Kidney tubule cell (primary cell): ENCODE data around the gene ZNF273.
A peak's percentile ranks its signal among the peaks of the same experiment; 100 is the strongest.
"Not testable (repeated sequence)": the region's sequence is repeated elsewhere in the genome, so short reads cannot be mapped to it uniquely, and the experiment has no call there.

ENCODE experiments used
- DNase-seq: peaks from one replicate; pipeline ENCODE4 v3.0.0-alpha.2; 2018; ENCODE audit warnings: low spot score

The ZNF273 gene

GRCh38 chr7:64946772-64947171, 43.7 kb downstream of the ZNF273 start:
- DNase-seq, result no peak

- DNase-seq, result no peak
Measured at GRCh38 chr7:64947252-64948000, 44.4 kb downstream of the ZNF273 start.

- not testable (repeated sequence) for DNase-seq
Measured at GRCh38 chr7:64948774-64949173, 45.7 kb downstream of the ZNF273 start.

GRCh38 chr7:64950673-64951072, 47.6 kb downstream of the ZNF273 start:
- DNase-seq, result not testable (repeated sequence)

- DNase-seq, result peak; percentile 55
Measured at GRCh38 chr7:64951250-64951848, 48.3 kb downstream of the ZNF273 start.

- no peak for DNase-seq
Measured at GRCh38 chr7:64959072-64959747, 56.1 kb downstream of the ZNF273 start.

- no peak for DNase-seq
Measured at GRCh38 chr7:64965594-64965993, 62.5 kb downstream of the ZNF273 start.

- DNase-seq, result no peak
Measured at GRCh38 chr7:64978497-64979203, 75.6 kb downstream of the ZNF273 start.
